HepG2 (cell line): ENCODE data around the gene HOXC10. TPM values are rescaled to one million over a fixed set of nuclear protein-coding genes. Genes with fewer than 3 reads are reported as not detected.

ENCODE experiments used
- ATAC-seq: fragments of 200-7000 bp; cut with Tn5 transposase; 3 replicates; pipeline ENCODE4 v1.9.1; 2020; ENCODE audit warnings: mild to moderate bottlenecking, moderate library complexity
- BruUV-seq: library from RNA; stranded (reverse); fragments of 400-500 nt; replicated peaks from 2 replicates; lab custom pipeline; 2021; lab: Mats Ljungman, UMichigan
- CTCF ChIA-PET: fragments of 300-600 bp; formaldehyde crosslinking; extraction: SDS; loops from one replicate; lab custom pipeline; 2021; ENCODE audit warnings: low total read pairs, inconsistent platforms, low intra/inter-chr PET ratio; lab: Yijun Ruan, JAX
- POLR2A ChIA-PET: fragments of 350-600 bp; sonication (Branson Sonifier 250); formaldehyde crosslinking; loops from one replicate; lab custom pipeline; 2020; ENCODE audit warnings: antibody characterized with exemption, inconsistent platforms; lab: Yijun Ruan, JAX
- DNase-seq: peaks from one replicate; pipeline ENCODE4 v3.0.0-alpha.2; 2015; ENCODE audit warnings: low spot score
- FAIRE-seq: peaks from 3 replicates; lab custom pipeline; 2011; peaks lifted over from hg19 to GRCh38; lab: Jason Lieb, UNC
- H2AFZ ChIP-seq: one replicate; pipeline ENCODE4 v1.6.1; 2011; ENCODE audit warnings: low read length, inconsistent platforms
- H3K27ac ChIP-seq: fragments of 300-600 bp; 3 replicates; pipeline ENCODE4 v1.8.0; 2011; ENCODE audit warnings: mixed run types, mild to moderate bottlenecking, mixed read lengths, low read length, inconsistent platforms; ENCODE audit not compliant: insufficient read depth; ENCODE audit errors: extremely low read length
- H3K27me3 ChIP-seq, 2 experiments: fragments of 200-600 bp in 1 of 2; 2 replicates in 1 of 2; 3 replicates in 1 of 2; pipeline versions ENCODE4 v1.6.0 to v1.8.0; 2011; ENCODE audit warnings: low read length in 2 of 2, mild to moderate bottlenecking in 2 of 2, moderate library complexity in 2 of 2, inconsistent platforms in 1 of 2; ENCODE audit not compliant: insufficient read depth in 2 of 2, control insufficient read depth in 1 of 2
- H3K36me3 ChIP-seq, 2 experiments: fragments of 200-600 bp in 1 of 2; replicated peaks in 1 of 2; 2 replicates in 1 of 2; 3 replicates in 1 of 2; pipeline versions ENCODE4 v1.5.1 to v1.8.0; 2011; ENCODE audit warnings: low read length in 2 of 2, inconsistent platforms in 1 of 2; ENCODE audit not compliant: insufficient read depth in 2 of 2, control insufficient read depth in 1 of 2
- H3K4me1 ChIP-seq: 2 replicates; pipeline ENCODE4 v1.5.1; 2012; ENCODE audit warnings: low read length, inconsistent platforms; ENCODE audit not compliant: insufficient read depth
- H3K4me2 ChIP-seq: 2 replicates; pipeline ENCODE4 v1.6.0; 2011; ENCODE audit warnings: low read depth, low read length, inconsistent platforms
- H3K4me3 ChIP-seq, 3 experiments: fragments of 200-600 bp in 1 of 3; sonication (generic), shearing (Covaris generic) in 1 of 3; replicated peaks in 1 of 3; 2 replicates each; pipeline ENCODE4 v1.5.1; 2011 to 2016; ENCODE audit warnings: low read length in 3 of 3, inconsistent platforms in 2 of 3, low read depth in 2 of 3, mild to moderate bottlenecking in 2 of 3, control low read depth in 1 of 3, mixed read lengths in 1 of 3; ENCODE audit not compliant: insufficient read depth in 1 of 3
- H3K79me2 ChIP-seq: one replicate; pipeline ENCODE4 v1.6.1; 2011; ENCODE audit warnings: low read length, inconsistent platforms; ENCODE audit not compliant: insufficient read depth
- H3K9ac ChIP-seq: 2 replicates; pipeline ENCODE4 v1.6.0; 2011; ENCODE audit warnings: mild to moderate bottlenecking, low read depth, low read length, inconsistent platforms; ENCODE audit not compliant: insufficient read depth
- H3K9me3 ChIP-seq: 2 replicates; pipeline ENCODE4 v1.5.1; 2012; ENCODE audit warnings: mild to moderate bottlenecking, low read length
- H4K20me1 ChIP-seq: 2 replicates; pipeline ENCODE4 v1.6.0; 2011; ENCODE audit warnings: inconsistent platforms, mild to moderate bottlenecking, low read length, moderate library complexity; ENCODE audit not compliant: insufficient read depth
- FLYWCH1 ChIP-seq: sonication (generic); formaldehyde crosslinking; IDR thresholded peaks from 2 replicates; pipeline ENCODE4 v1.8.1; 2023; ENCODE audit warnings: mild to moderate bottlenecking, missing genetic modification reagents
- ISX ChIP-seq: sonication (generic); formaldehyde crosslinking; conservative IDR thresholded peaks from 2 replicates; pipeline ENCODE4 v1.5.0; 2020; ENCODE audit warnings: missing genetic modification reagents
- RFXANK ChIP-seq: IDR thresholded peaks from 2 replicates; pipeline ENCODE4 v1.6.1; 2016
- SP1 ChIP-seq, 2 experiments: fragments of 450-650 bp in 1 of 2; sonication (generic) in 1 of 2; formaldehyde crosslinking in 1 of 2; IDR thresholded peaks; 2 replicates each; pipeline versions ENCODE4 v1.4.0 to v1.6.1; 2016 to 2020; ENCODE audit warnings: missing genetic modification reagents in 1 of 2
- ZHX1 ChIP-seq: sonication (generic); formaldehyde crosslinking; IDR thresholded peaks from 2 replicates; pipeline ENCODE4 v1.8.1; 2022; ENCODE audit warnings: low read depth, mild to moderate bottlenecking, missing genetic modification reagents
- ZMYM4 ChIP-seq: sonication (generic); formaldehyde crosslinking; IDR thresholded peaks from 2 replicates; pipeline ENCODE4 v1.8.1; 2023; ENCODE audit warnings: mild to moderate bottlenecking, missing genetic modification reagents
- ZNF615 ChIP-seq: sonication (generic); formaldehyde crosslinking; IDR thresholded peaks from 2 replicates; pipeline ENCODE4 v1.5.0; 2020; ENCODE audit warnings: mild to moderate bottlenecking, missing genetic modification reagents, borderline replicate concordance
- WGBS: methylation state at CpG from one replicate; pipeline ENCODE4 v1.1.6; 2017; ENCODE audit warnings: low lambda C conversion rate; 5-methylcytosine and 5-hydroxymethylcytosine counted together
- in situ Hi-C: cut with HindIII; loops from 2 replicates; pipeline ENCODE4 v1.10.0; 2017; ENCODE audit warnings: low pct_unique_long_range_greater_than_20kb; ENCODE audit not compliant: extremely low pct_ligation_motif_present
- intact Hi-C: fragments of 100-400 bp; cut with micrococcal nuclease; formaldehyde crosslinking; loops from one replicate; pipeline ENCODE4 v1.10.0; 2022; ENCODE audit not compliant: unreplicated experiment
- polyA plus RNA-seq, 8 experiments: library from polyadenylated mRNA; depleted of rRNA in 3 of 8; stranded (reverse) in 7 of 8; unstranded in 1 of 8; fragments of >200 nt; fragmentation: Illumina TruSeq in 4 of 8; extraction: Trizol in 4 of 8; gene quantifications; 2 replicates each; pipeline versions ENCODE4 v1.2.1 to v1.2.3, GENCODE V29; 2011 to 2016; ENCODE audit warnings: low read depth in 4 of 8, missing spikeins in 1 of 8, mixed read lengths in 1 of 8; ENCODE audit not compliant: insufficient read depth in 1 of 8
- total RNA-seq, 5 experiments: library from RNA; depleted of rRNA; stranded (reverse); fragments of >200 nt; fragmentation: Illumina TruSeq; extraction: Trizol; gene quantifications; 2 replicates each; pipeline ENCODE4 v1.2.3, GENCODE V29; 2016; ENCODE audit warnings: low read depth in 1 of 5

HOXC10 gene
- total and polyA plus RNA-seq, 2 of the 13 experiments (the other 11 are each of a cell fraction or from before 2014, with no cell fraction given): not detected

GRCh38 chr12:53980104-53980801 lies 4.7 kb upstream of the HOXC10 start:
- no peak for DNase-seq
- Histone ChIP-seq H3K4me3 (no peak overlapping the region), H2AFZ (no peak overlapping the region), H3K9me3 (no peaks in the 10 kb centered on the region), H3K36me3 (no peaks in the 10 kb centered on the region), H3K4me2 (no peak overlapping the region), H3K4me1 (peaks cover 31% of the 10 kb centered on the region), H3K9ac (no peak overlapping the region), H3K27me3 (peaks cover 5 to 75% of the 10 kb centered on the region in 2 experiments), H4K20me1 (no peaks in the 10 kb centered on the region), H3K79me2 (no peaks in the 10 kb centered on the region), H3K27ac (no peak overlapping the region)
- CTCF ChIA-PET: no interaction called here
- no TSS peak for BruUV-seq
- intact Hi-C loops: no loop called here
- 71% methylated on average over 7 of the region's 7 CpGs for WGBS
- in situ Hi-C loops: no loop called here
- ATAC-seq: no peak
- TF ChIP-seq ZHX1 (CRISPR knock-in tag) (no peak), FLYWCH1 (no peak), RFXANK (CRISPR knock-in tag) (no peak), ISX (CRISPR knock-in tag) (no peak), SP1 (IDR thresholded peaks at IDR 0.05) (no peak), SP1 (CRISPR knock-in tag; IDR thresholded peaks at IDR 0.05) (no peak), ZNF615 (CRISPR knock-in tag) (no peak), ZMYM4 (no peak)
- no peak for FAIRE-seq
- POLR2A ChIA-PET: no interaction called here
